Measurements from ENCODE around the gene ATRNL1.

Gene ATRNL1

DNA sequence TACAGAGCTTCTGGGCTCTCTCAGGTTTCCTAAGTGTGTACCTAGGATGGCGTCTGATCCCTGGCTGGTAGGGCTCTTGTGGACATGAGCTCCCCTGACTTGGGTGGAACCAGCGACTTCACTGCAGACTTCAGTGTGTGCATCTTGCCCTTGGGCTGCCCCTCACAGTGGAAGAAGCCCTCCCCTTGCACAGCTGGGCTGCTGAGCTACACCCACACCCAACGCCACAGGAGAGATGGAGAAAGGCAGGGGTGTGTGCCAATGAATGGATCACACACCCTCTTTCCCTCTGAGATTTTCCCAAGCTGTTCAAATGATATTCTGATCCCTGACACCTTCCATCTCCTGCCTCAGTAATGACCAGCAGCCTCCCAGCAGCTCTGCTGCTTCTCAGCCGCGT lies 883.2 kb downstream of the ATRNL1 start:
- H3K4me3 ChIP-seq (replicated peaks; ENCODE audit: low read depth, low read length): no peak overlapping the region
- no peak for TF ChIP-seq CTCF (IDR thresholded peaks at IDR 0.05; ENCODE audit: low read length, missing control alignments)
- DNase-seq (ENCODE audit: low read depth): no peak

- DNase-seq (ENCODE audit: low read depth): no peak
- no peak for TF ChIP-seq CTCF (IDR thresholded peaks at IDR 0.05; ENCODE audit: low read length, missing control alignments)
- H3K4me3 ChIP-seq (replicated peaks; ENCODE audit: low read depth, low read length): no peak overlapping the region
These were observed 884.7 kb downstream of the ATRNL1 start for GRCh38 chr10:115977855-115978254.

- H3K4me3 ChIP-seq (replicated peaks; ENCODE audit: low read depth, low read length): no peak overlapping the region
- DNase-seq (ENCODE audit: low read depth): no peak
- TF ChIP-seq CTCF (IDR thresholded peaks at IDR 0.05; ENCODE audit: low read length, missing control alignments): no peak
These were observed 886.4 kb downstream of the ATRNL1 start for GRCh38 chr10:115979576-115979975.

DNA sequence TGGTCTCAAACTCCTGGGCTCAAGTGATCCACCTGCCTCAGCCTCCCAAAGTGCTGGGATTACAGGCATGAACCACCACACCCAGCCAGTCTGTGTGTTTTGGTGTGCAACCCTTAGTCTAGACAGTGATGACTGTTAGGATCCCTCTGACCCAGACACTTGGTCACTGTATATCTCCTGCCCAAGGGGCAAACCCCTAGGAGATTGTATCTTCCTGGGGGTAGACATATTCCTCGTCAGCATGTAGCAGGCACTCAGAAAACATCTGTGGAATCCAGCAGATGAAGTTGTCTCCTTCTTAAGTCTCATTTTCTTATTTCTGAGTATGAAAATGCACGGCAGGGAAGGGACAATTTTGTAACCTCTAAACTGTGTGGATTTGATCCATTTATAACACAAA lies 887.3 kb downstream of the ATRNL1 start:
- no peak for DNase-seq (ENCODE audit: low read depth)
- TF ChIP-seq CTCF (IDR thresholded peaks at IDR 0.05; ENCODE audit: low read length, missing control alignments): no peak
- no peak overlapping the region for H3K4me3 ChIP-seq (replicated peaks; ENCODE audit: low read depth, low read length)

DNA sequence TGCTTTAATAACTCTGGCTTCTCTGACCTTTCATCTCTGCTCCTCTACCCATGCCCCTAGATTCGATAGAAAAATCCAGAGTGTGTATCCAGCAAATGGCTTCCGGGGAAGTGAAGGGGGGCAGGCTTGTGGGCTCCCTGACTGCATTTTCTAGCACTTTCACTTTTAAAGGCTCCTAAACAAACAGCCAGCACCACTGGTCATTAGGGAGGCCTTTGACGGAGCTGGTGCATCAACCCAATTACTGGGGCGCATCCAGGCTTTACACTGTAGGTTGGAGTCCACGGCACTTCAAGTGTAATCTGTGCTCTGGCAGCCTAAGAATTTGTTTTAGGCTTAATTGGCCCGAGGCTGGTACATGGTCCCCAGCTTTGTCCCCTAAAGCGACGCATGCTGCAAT lies 887.9 kb downstream of the ATRNL1 start:
- no peak overlapping the region for H3K4me3 ChIP-seq (replicated peaks; ENCODE audit: low read depth, low read length)
- no peak for DNase-seq (ENCODE audit: low read depth)
- TF ChIP-seq CTCF (IDR thresholded peaks at IDR 0.05; ENCODE audit: low read length, missing control alignments): no peak

GRCh38 chr10:115982076-115982475 lies 888.9 kb downstream of the ATRNL1 start:
- no peak for TF ChIP-seq CTCF (IDR thresholded peaks at IDR 0.05; ENCODE audit: low read length, missing control alignments)
- no peak for DNase-seq (ENCODE audit: low read depth)
- H3K4me3 ChIP-seq (replicated peaks; ENCODE audit: low read depth, low read length): no peak overlapping the region

- no peak overlapping the region for H3K4me3 ChIP-seq (replicated peaks; ENCODE audit: low read depth, low read length)
- TF ChIP-seq CTCF (IDR thresholded peaks at IDR 0.05; ENCODE audit: low read length, missing control alignments): no peak
These were observed 889.4 kb downstream of the ATRNL1 start for GRCh38 chr10:115982526-115982925.

More at GRCh38 chr10:115982526-115982925, 889.4 kb downstream of the ATRNL1 start:
- DNase-seq (ENCODE audit: low read depth): no peak

Data from fibroblast of pulmonary artery (primary cell).